HCT116 (cell line): ENCODE data around the gene BCL7A. TPM values are rescaled to one million over a fixed set of nuclear protein-coding genes. Genes with fewer than 3 reads are reported as not detected.
A peak's percentile ranks its signal among the peaks of the same experiment; 100 is the strongest.

Source experiments
- ATAC-seq: fragments of 200-7000 bp; cut with Tn5 transposase; 2 replicates; pipeline ENCODE4 v1.9.1; 2020; ENCODE audit warnings: mild to moderate bottlenecking, moderate library complexity
- BruUV-seq: library from RNA; stranded (reverse); fragments of 400-500 nt; replicated peaks from 2 replicates; lab custom pipeline; 2021; lab: Mats Ljungman, UMichigan
- CTCF ChIA-PET: fragments of 300-600 bp; sonication (Branson Sonifier 250); formaldehyde crosslinking; loops from one replicate; lab custom pipeline; 2021; ENCODE audit warnings: antibody characterized with exemption; lab: Charles Lee
- POLR2A ChIA-PET: fragments of 300-600, 350-600 bp; sonication (Branson Sonifier 250); formaldehyde crosslinking; loops from one replicate; lab custom pipeline; 2021; ENCODE audit warnings: antibody characterized with exemption; lab: Charles Lee
- RAD21 ChIA-PET, 2 experiments: fragments of 300-600 bp; sonication (Branson Sonifier 250); formaldehyde crosslinking; loops; one replicate each; lab custom pipeline; 2023; ENCODE audit warnings: low total read pairs in 2 of 2; ENCODE audit not compliant: uncharacterized antibody in 2 of 2, unreplicated experiment in 2 of 2, low non-redundant PET in 1 of 2; lab: Charles Lee
- DNase-seq: peaks from one replicate; pipeline ENCODE4 v3.0.0-alpha.2; 2010; ENCODE audit warnings: low read depth, low spot score
- H2AFZ ChIP-seq: fragments of 200-600 bp; shearing (Covaris generic), sonication (generic); 2 replicates; pipeline ENCODE4 v1.6.1; 2017; ENCODE audit warnings: low read depth, mixed run types, mixed read lengths, antibody characterized with exemption, low read length; ENCODE audit not compliant: poor library complexity, severe bottlenecking
- H3K27ac ChIP-seq: 2 replicates; pipeline ENCODE4 v1.5.1; 2012; ENCODE audit warnings: low read depth, low read length
- H3K27me3 ChIP-seq: fragments of 200-600 bp; sonication (generic); 2 replicates; pipeline ENCODE4 v1.6.1; 2016; ENCODE audit warnings: mixed run types, low read length, mixed read lengths; ENCODE audit not compliant: insufficient read depth
- H3K36me3 ChIP-seq, 2 experiments: fragments of 200-500 bp in 1 of 2; fragments of 200-600 bp in 1 of 2; sonication (Bioruptor generic) in 1 of 2; sonication (generic) in 1 of 2; 2 replicates each; pipeline versions ENCODE4 v1.5.1 to v1.6.1; 2014 to 2016; ENCODE audit warnings: low read length in 2 of 2, inconsistent platforms in 1 of 2, mixed read lengths in 1 of 2, mixed run types in 1 of 2; ENCODE audit not compliant: insufficient read depth in 2 of 2, control insufficient read depth in 1 of 2
- H3K4me1 ChIP-seq, 2 experiments: fragments of 200-600 bp in 1 of 2; sonication (generic) in 1 of 2; 2 replicates each; pipeline versions ENCODE4 v1.5.1 to v1.6.1; 2012 to 2017; ENCODE audit warnings: low read length in 2 of 2, inconsistent platforms in 1 of 2, mild to moderate bottlenecking in 1 of 2, mixed read lengths in 1 of 2, mixed run types in 1 of 2, moderate library complexity in 1 of 2; ENCODE audit not compliant: insufficient read depth in 2 of 2, control insufficient read depth in 1 of 2
- H3K4me2 ChIP-seq: fragments of 200-600 bp; sonication (generic); 2 replicates; pipeline ENCODE4 v1.6.1; 2017; ENCODE audit warnings: mixed run types, low read length, mixed read lengths
- H3K4me3 ChIP-seq, 2 experiments: fragments of 200-600 bp in 1 of 2; sonication (generic) in 1 of 2; replicated peaks in 1 of 2; 2 replicates each; pipeline ENCODE4 v1.5.1; 2011 to 2016; ENCODE audit warnings: low read length in 2 of 2, control low read depth in 1 of 2, low read depth in 1 of 2, mild to moderate bottlenecking in 1 of 2, mixed read lengths in 1 of 2, mixed run types in 1 of 2
- H3K79me2 ChIP-seq: fragments of 200-600 bp; sonication (generic); 2 replicates; pipeline ENCODE4 v1.6.1; 2017; ENCODE audit warnings: mild to moderate bottlenecking, mixed run types, low read length, moderate library complexity, mixed read lengths; ENCODE audit not compliant: insufficient read depth
- H3K9ac ChIP-seq: fragments of 200-600 bp; sonication (generic); 2 replicates; pipeline ENCODE4 v1.6.1; 2016; ENCODE audit warnings: low read length, mixed read lengths
- H3K9me2 ChIP-seq: fragments of 200-600 bp; sonication (generic), shearing (Covaris generic); 2 replicates; pipeline ENCODE4 v1.6.1; 2017; ENCODE audit warnings: mixed run types, mild to moderate bottlenecking, moderate library complexity; ENCODE audit not compliant: insufficient read depth
- H3K9me3 ChIP-seq, 2 experiments: fragments of 200-500 bp in 1 of 2; fragments of 200-600 bp in 1 of 2; sonication (Bioruptor generic) in 1 of 2; sonication (generic) in 1 of 2; 2 replicates each; pipeline ENCODE4 v1.6.1; 2014 to 2017; ENCODE audit warnings: low read length in 2 of 2, mixed read lengths in 2 of 2, inconsistent platforms in 1 of 2, low read depth in 1 of 2, mild to moderate bottlenecking in 1 of 2, mixed run types in 1 of 2, moderate library complexity in 1 of 2; ENCODE audit not compliant: control insufficient read depth in 1 of 2, insufficient read depth in 1 of 2
- H4K20me1 ChIP-seq: fragments of 200-600 bp; sonication (generic), shearing (Covaris generic); 2 replicates; pipeline ENCODE4 v1.6.1; 2017; ENCODE audit warnings: mixed run types, mild to moderate bottlenecking, moderate library complexity; ENCODE audit not compliant: insufficient read depth
- CEBPB ChIP-seq: IDR thresholded peaks from 2 replicates; pipeline ENCODE4 v1.6.1; 2012; ENCODE audit warnings: low read depth
- CTCF ChIP-seq, 3 experiments: fragments of 200-600 bp in 1 of 3; sonication (generic) in 1 of 3; IDR thresholded peaks in 2 of 3; conservative IDR thresholded peaks in 1 of 3; 2 replicates each; pipeline ENCODE4 v1.5.1; 2012 to 2017; ENCODE audit warnings: low read depth in 2 of 3, low read length in 2 of 3, antibody characterized with exemption in 1 of 3, borderline replicate concordance in 1 of 3, control low read depth in 1 of 3, mild to moderate bottlenecking in 1 of 3, mixed read lengths in 1 of 3, mixed run types in 1 of 3, moderate library complexity in 1 of 3; ENCODE audit not compliant: insufficient read depth in 1 of 3
- EGR1 ChIP-seq: IDR thresholded peaks from 2 replicates; pipeline ENCODE4 v1.6.1; 2012; ENCODE audit warnings: low read depth
- ELF1 ChIP-seq: IDR thresholded peaks from 2 replicates; pipeline ENCODE4 v1.6.1; 2012; ENCODE audit warnings: low read depth, borderline replicate concordance
- EZH2 ChIP-seq: fragments of 200-600 bp; sonication (generic); IDR thresholded peaks from 2 replicates; pipeline ENCODE4 v1.6.1; 2017; ENCODE audit warnings: antibody characterized with exemption, mixed run types
- EZH2phosphoT487 ChIP-seq: fragments of 200-600 bp; IDR thresholded peaks from 2 replicates; pipeline ENCODE4 v1.6.1; 2018; ENCODE audit warnings: antibody characterized with exemption, borderline replicate concordance
- FOSL1 ChIP-seq: IDR thresholded peaks from 2 replicates; pipeline ENCODE4 v1.6.1; 2012; ENCODE audit warnings: low read depth
- JUND ChIP-seq: IDR thresholded peaks from 2 replicates; pipeline ENCODE4 v1.6.1; 2012
- MAX ChIP-seq: IDR thresholded peaks from 2 replicates; pipeline ENCODE4 v1.6.1; 2012
- POLR2A ChIP-seq: IDR thresholded peaks from 2 replicates; pipeline ENCODE4 v1.7.0; 2011; ENCODE audit warnings: borderline replicate concordance; ENCODE audit not compliant: insufficient read depth, insufficient read length; ENCODE audit errors: extremely low read depth
- POLR2AphosphoS5 ChIP-seq: IDR thresholded peaks from 2 replicates; pipeline ENCODE4 v1.6.1; 2011; ENCODE audit warnings: mild to moderate bottlenecking, low read depth, low read length, moderate library complexity
- RAD21 ChIP-seq: IDR thresholded peaks from 2 replicates; pipeline ENCODE4 v1.6.1; 2012; ENCODE audit warnings: low read depth, mild to moderate bottlenecking
- REST ChIP-seq: IDR thresholded peaks from 2 replicates; pipeline ENCODE4 v1.6.1; 2012; ENCODE audit warnings: low read depth
- SIN3A ChIP-seq: IDR thresholded peaks from 2 replicates; pipeline ENCODE4 v1.6.1; 2012; ENCODE audit warnings: low read depth
- SP1 ChIP-seq: IDR thresholded peaks from 2 replicates; pipeline ENCODE4 v1.6.1; 2012; ENCODE audit warnings: low read depth
- SRF ChIP-seq: IDR thresholded peaks from 2 replicates; pipeline ENCODE4 v1.6.1; 2012; ENCODE audit warnings: low read depth
- TCF7L2 ChIP-seq: IDR thresholded peaks from 2 replicates; pipeline ENCODE4 v1.7.0; 2011; ENCODE audit warnings: borderline replicate concordance, inconsistent platforms; ENCODE audit not compliant: insufficient read depth, insufficient read length; ENCODE audit errors: extremely low read depth
- YY1 ChIP-seq: IDR thresholded peaks from 2 replicates; pipeline ENCODE4 v1.6.1; 2011; ENCODE audit warnings: low read length, low read depth, moderate library complexity, mild to moderate bottlenecking; ENCODE audit not compliant: insufficient replicate concordance; ENCODE audit errors: extremely low read depth
- ZNF274 ChIP-seq: fragments of 200-500 bp; sonication (Bioruptor generic); IDR thresholded peaks from 2 replicates; pipeline ENCODE4 v1.6.1; 2014; ENCODE audit warnings: mild to moderate bottlenecking, low read depth, low read length, inconsistent platforms
- intact Hi-C: fragments of 100-400 bp; cut with micrococcal nuclease; formaldehyde crosslinking; loops from 2 replicates; pipeline ENCODE4 v1.10.0; 2022
- total RNA-seq: library from RNA; stranded (reverse); gene quantifications from one replicate; pipeline ENCODE4 v1.2.1, GENCODE V29; 2021; ENCODE audit not compliant: unreplicated experiment

The BCL7A gene
- total RNA-seq, 1 experiment from 2014 or later: 14.2 TPM

DNA sequence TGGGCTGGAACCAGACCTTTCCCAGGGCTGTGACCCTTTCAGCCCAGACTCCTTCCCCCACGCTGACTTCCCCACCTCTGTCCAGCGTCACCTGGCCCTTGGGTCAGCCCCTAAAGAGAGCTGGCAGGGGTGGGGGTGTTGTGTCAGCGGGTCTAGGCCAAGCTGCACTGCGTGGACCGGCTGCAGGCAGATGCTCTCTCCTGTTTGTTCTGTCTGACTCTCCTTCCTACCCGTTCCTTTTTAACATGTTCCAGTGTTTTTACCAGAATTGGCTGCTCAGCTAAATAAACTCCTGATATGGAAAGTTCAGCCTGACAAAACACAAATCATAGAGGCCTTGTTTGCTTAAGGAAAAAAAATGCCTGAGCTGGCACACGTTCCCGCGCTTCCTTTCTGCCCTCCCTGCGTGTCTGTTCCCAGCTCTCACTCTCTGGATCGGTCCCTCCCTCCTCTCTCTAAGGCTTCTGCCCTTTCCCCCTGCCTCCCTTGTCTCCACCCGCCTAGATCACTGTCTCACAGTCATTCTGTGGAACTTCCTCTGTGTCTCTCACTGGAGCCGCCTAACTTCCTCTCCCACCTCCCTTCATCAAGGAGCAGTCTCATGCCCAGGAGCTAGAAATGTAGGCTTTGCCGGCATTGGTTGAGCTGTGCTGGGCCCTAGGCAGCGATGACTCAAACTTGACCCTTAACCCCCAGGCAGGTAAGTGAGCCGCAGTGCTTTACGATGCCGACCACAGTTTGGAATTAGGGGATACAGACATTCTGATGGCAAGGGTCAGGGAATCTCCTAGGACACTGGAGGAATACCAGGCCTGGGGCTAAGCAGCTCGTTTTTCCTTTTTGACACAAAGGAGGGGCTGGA lies 41.4 kb downstream of the BCL7A start:
- Histone ChIP-seq H3K4me1 (peaks cover 25 to 37% of the 10 kb centered on the region in 2 experiments), H4K20me1 (no peaks in the 10 kb centered on the region), H3K79me2 (peaks cover 32% of the 10 kb centered on the region), H3K27me3 (no peaks in the 10 kb centered on the region), H2AFZ (peak overlapping the region; percentile 94), H3K9me2 (no peaks in the 10 kb centered on the region), H3K9me3 (no peaks in the 10 kb centered on the region), H3K36me3 (peaks cover 8 to 13% of the 10 kb centered on the region in 2 experiments; a peak in 3 of 4 replicates), H3K9ac (peak overlapping the region; percentile 67), H3K4me3 (peak overlapping the region; percentile 20 to 55), H3K4me2 (peak overlapping the region; percentile 93), H3K27ac (peak overlapping the region; percentile 82)
- ChIA-PET POLR2A (interaction anchor here (0.5 to 1.6 kb wide), 5 partner anchors 8 to 145 kb away, joined by 3 to 5 read pairs (median 3); partner anchors contain the start of gene MLXIP), RAD21 (interaction anchor here (1.0 to 1.3 kb wide), 2 partner anchors 9 to 42 kb away, joined by 3 read pairs; partner anchors contain the start of gene BCL7A (in 1 of the 2)), CTCF (interaction anchor here (0.8 to 2.7 kb wide), 8 partner anchors 9 to 273 kb away, joined by 3 to 20 read pairs (median 4); no protein-coding TSS in a partner anchor)
- ATAC-seq (peak; percentile 61), DNase-seq (peak; percentile 53)
- TF ChIP-seq TCF7L2 (peak; percentile 41), EZH2phosphoT487 (no peak), FOSL1 (no peak; the same call in 1 of the 2 replicates), CTCF (IDR thresholded peaks at IDR 0.05 in 2 of 3, conservative IDR thresholded peaks at IDR 0.05 in 1 of 3; ENCODE audit: borderline replicate concordance in 1 of 3, insufficient read depth in 1 of 3, low read depth in 2 of 3, low read length in 2 of 3) (no peak), POLR2A (peak; percentile 17), YY1 (no peak), CEBPB (no peak), JUND (no peak), EZH2 (no peak), ZNF274 (no peak), ELF1 (no peak), SP1 (no peak), EGR1 (no peak), POLR2AphosphoS5 (no peak), SIN3A (no peak), MAX (peak; percentile 63), SRF (no peak), REST (no peak), RAD21 (no peak)
- no TSS peak for BruUV-seq
- intact Hi-C loops: no loop called here
